HL-60 (cell line): ENCODE measurements around the gene EHD1.

Experiments used
- GABPA ChIP-seq: IDR thresholded peaks from 2 replicates; pipeline ENCODE4 v1.6.1; 2012; ENCODE audit warnings: low read depth
- POLR2AphosphoS5 ChIP-seq: IDR thresholded peaks from 2 replicates; pipeline ENCODE4 v1.6.1; 2012; ENCODE audit warnings: low read depth
- SPI1 ChIP-seq: IDR thresholded peaks from 2 replicates; pipeline ENCODE4 v1.6.1; 2012; ENCODE audit warnings: low read depth, mild to moderate bottlenecking, borderline replicate concordance
- TF ChIP-seq, protein P1 (sequence below): IDR thresholded peaks from one replicate; pipeline ENCODE4 v1.5.1; 2011; ENCODE audit warnings: low read length, control low read depth, inconsistent platforms; ENCODE audit not compliant: insufficient read depth
- TF ChIP-seq, protein P2 (sequence below): IDR thresholded peaks from 2 replicates; pipeline ENCODE4 v1.6.1; 2012; ENCODE audit warnings: low read depth; ENCODE audit not compliant: insufficient replicate concordance

- TF ChIP-seq, protein P1, sequence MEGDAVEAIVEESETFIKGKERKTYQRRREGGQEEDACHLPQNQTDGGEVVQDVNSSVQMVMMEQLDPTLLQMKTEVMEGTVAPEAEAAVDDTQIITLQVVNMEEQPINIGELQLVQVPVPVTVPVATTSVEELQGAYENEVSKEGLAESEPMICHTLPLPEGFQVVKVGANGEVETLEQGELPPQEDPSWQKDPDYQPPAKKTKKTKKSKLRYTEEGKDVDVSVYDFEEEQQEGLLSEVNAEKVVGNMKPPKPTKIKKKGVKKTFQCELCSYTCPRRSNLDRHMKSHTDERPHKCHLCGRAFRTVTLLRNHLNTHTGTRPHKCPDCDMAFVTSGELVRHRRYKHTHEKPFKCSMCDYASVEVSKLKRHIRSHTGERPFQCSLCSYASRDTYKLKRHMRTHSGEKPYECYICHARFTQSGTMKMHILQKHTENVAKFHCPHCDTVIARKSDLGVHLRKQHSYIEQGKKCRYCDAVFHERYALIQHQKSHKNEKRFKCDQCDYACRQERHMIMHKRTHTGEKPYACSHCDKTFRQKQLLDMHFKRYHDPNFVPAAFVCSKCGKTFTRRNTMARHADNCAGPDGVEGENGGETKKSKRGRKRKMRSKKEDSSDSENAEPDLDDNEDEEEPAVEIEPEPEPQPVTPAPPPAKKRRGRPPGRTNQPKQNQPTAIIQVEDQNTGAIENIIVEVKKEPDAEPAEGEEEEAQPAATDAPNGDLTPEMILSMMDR, result no peak
- TF ChIP-seq GABPA (no peak), POLR2AphosphoS5 (no peak), SPI1 (no peak)
- TF ChIP-seq, protein P2, sequence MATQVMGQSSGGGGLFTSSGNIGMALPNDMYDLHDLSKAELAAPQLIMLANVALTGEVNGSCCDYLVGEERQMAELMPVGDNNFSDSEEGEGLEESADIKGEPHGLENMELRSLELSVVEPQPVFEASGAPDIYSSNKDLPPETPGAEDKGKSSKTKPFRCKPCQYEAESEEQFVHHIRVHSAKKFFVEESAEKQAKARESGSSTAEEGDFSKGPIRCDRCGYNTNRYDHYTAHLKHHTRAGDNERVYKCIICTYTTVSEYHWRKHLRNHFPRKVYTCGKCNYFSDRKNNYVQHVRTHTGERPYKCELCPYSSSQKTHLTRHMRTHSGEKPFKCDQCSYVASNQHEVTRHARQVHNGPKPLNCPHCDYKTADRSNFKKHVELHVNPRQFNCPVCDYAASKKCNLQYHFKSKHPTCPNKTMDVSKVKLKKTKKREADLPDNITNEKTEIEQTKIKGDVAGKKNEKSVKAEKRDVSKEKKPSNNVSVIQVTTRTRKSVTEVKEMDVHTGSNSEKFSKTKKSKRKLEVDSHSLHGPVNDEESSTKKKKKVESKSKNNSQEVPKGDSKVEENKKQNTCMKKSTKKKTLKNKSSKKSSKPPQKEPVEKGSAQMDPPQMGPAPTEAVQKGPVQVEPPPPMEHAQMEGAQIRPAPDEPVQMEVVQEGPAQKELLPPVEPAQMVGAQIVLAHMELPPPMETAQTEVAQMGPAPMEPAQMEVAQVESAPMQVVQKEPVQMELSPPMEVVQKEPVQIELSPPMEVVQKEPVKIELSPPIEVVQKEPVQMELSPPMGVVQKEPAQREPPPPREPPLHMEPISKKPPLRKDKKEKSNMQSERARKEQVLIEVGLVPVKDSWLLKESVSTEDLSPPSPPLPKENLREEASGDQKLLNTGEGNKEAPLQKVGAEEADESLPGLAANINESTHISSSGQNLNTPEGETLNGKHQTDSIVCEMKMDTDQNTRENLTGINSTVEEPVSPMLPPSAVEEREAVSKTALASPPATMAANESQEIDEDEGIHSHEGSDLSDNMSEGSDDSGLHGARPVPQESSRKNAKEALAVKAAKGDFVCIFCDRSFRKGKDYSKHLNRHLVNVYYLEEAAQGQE, result no peak
These were observed 15.4 kb downstream of the EHD1 start for GRCh38 chr11:64862987-64863390.
